HepG2 (cell line): Measurements from ENCODE around the gene SCGB1D4. TPM values are rescaled to one million over a fixed set of nuclear protein-coding genes. Genes with fewer than 3 reads are reported as not detected.

ENCODE experiments used
- EP300 ChIP-seq, 3 experiments: sonication (generic) in 1 of 3; formaldehyde crosslinking in 1 of 3; IDR thresholded peaks; 2 replicates each; pipeline versions ENCODE4 v1.5.1 to v1.6.1; 2011 to 2020; ENCODE audit warnings: low read depth in 2 of 3, low read length in 2 of 3, borderline replicate concordance in 1 of 3, improper control_type of control experiment in 1 of 3, mild to moderate bottlenecking in 1 of 3, missing genetic modification reagents in 1 of 3, moderate library complexity in 1 of 3
- FOXA3 ChIP-seq: IDR thresholded peaks from 2 replicates; pipeline ENCODE4 v1.6.1; 2016; ENCODE audit warnings: missing genetic modification reagents, missing compliant biosample characterization
- KMT2B ChIP-seq: IDR thresholded peaks from 2 replicates; pipeline ENCODE4 v1.6.1; 2016; ENCODE audit warnings: missing genetic modification reagents, missing compliant biosample characterization
- MEF2D ChIP-seq: sonication (generic); formaldehyde crosslinking; IDR thresholded peaks from 2 replicates; pipeline ENCODE4 v1.5.1; 2020; ENCODE audit warnings: mild to moderate bottlenecking, missing genetic modification reagents
- NR2F6 ChIP-seq, 2 experiments: IDR thresholded peaks; 2 replicates each; pipeline ENCODE4 v1.6.1; 2016; ENCODE audit warnings: antibody characterized with exemption in 1 of 2, mild to moderate bottlenecking in 1 of 2
- PITX1 ChIP-seq: sonication (generic); formaldehyde crosslinking; IDR thresholded peaks from 2 replicates; pipeline ENCODE4 v1.5.1; 2020; ENCODE audit warnings: mild to moderate bottlenecking, missing genetic modification reagents
- SIX1 ChIP-seq: sonication (generic); formaldehyde crosslinking; IDR thresholded peaks from 2 replicates; pipeline ENCODE4 v1.4.0; 2020; ENCODE audit warnings: missing genetic modification reagents, borderline replicate concordance
- SMC3 ChIP-seq: IDR thresholded peaks from 2 replicates; pipeline ENCODE4 v1.6.1; 2011; ENCODE audit warnings: low read length, improper control_type of control experiment
- TFDP1 ChIP-seq: IDR thresholded peaks from 2 replicates; pipeline ENCODE4 v1.6.1; 2016; ENCODE audit warnings: missing compliant biosample characterization, missing genetic modification reagents, borderline replicate concordance
- ZBTB25 ChIP-seq: IDR thresholded peaks from 2 replicates; pipeline ENCODE4 v1.6.1; 2018; ENCODE audit warnings: missing genetic modification reagents
- ZBTB43 ChIP-seq: sonication (generic); formaldehyde crosslinking; conservative IDR thresholded peaks from 2 replicates; pipeline ENCODE4 v1.4.0; 2020; ENCODE audit warnings: missing genetic modification reagents
- ZNF101 ChIP-seq: sonication (generic); formaldehyde crosslinking; IDR thresholded peaks from 2 replicates; pipeline ENCODE4 v1.4.0; 2020; ENCODE audit warnings: mild to moderate bottlenecking, low read depth, missing genetic modification reagents, borderline replicate concordance
- ZNF124 ChIP-seq: sonication (generic); formaldehyde crosslinking; IDR thresholded peaks from 2 replicates; pipeline ENCODE4 v1.4.0; 2020; ENCODE audit warnings: missing genetic modification reagents
- ZNF34 ChIP-seq: sonication (generic); formaldehyde crosslinking; IDR thresholded peaks from 2 replicates; pipeline ENCODE4 v1.4.0; 2020; ENCODE audit warnings: mild to moderate bottlenecking, missing genetic modification reagents, borderline replicate concordance
- ZNF609 ChIP-seq: sonication (generic); formaldehyde crosslinking; IDR thresholded peaks from 2 replicates; pipeline ENCODE4 v1.4.0; 2020; ENCODE audit warnings: mild to moderate bottlenecking, missing genetic modification reagents, borderline replicate concordance
- ZNF710 ChIP-seq: sonication (generic); formaldehyde crosslinking; IDR thresholded peaks from 2 replicates; pipeline ENCODE4 v1.5.0; 2020; ENCODE audit warnings: mild to moderate bottlenecking, missing genetic modification reagents, borderline replicate concordance
- ZNF775 ChIP-seq: sonication (generic); formaldehyde crosslinking; IDR thresholded peaks from 2 replicates; pipeline ENCODE4 v1.4.0; 2020; ENCODE audit warnings: missing genetic modification reagents, mild to moderate bottlenecking, moderate library complexity, borderline replicate concordance
- polyA plus RNA-seq, 8 experiments: library from polyadenylated mRNA; depleted of rRNA in 3 of 8; stranded (reverse) in 7 of 8; unstranded in 1 of 8; fragments of >200 nt; fragmentation: Illumina TruSeq in 4 of 8; extraction: Trizol in 4 of 8; gene quantifications; 2 replicates each; pipeline versions ENCODE4 v1.2.1 to v1.2.3, GENCODE V29; 2011 to 2016; ENCODE audit warnings: low read depth in 4 of 8, missing spikeins in 1 of 8, mixed read lengths in 1 of 8; ENCODE audit not compliant: insufficient read depth in 1 of 8
- total RNA-seq, 5 experiments: library from RNA; depleted of rRNA; stranded (reverse); fragments of >200 nt; fragmentation: Illumina TruSeq; extraction: Trizol; gene quantifications; 2 replicates each; pipeline ENCODE4 v1.2.3, GENCODE V29; 2016; ENCODE audit warnings: low read depth in 1 of 5

Gene SCGB1D4
- total and polyA plus RNA-seq, 2 of the 13 experiments (the other 11 are each of a cell fraction or from before 2014, with no cell fraction given): not detected

- 0 out of 2 replicates have a peak, but pooled peaks have one; percentile 45 for TF ChIP-seq ZBTB25 (CRISPR knock-in tag)
- TF ChIP-seq TFDP1 (CRISPR knock-in tag): 0 out of 2 replicates have a peak, but pooled peaks have one; percentile 18
- TF ChIP-seq ZNF124 (CRISPR knock-in tag): no peak
- no peak for TF ChIP-seq ZNF101
- peak; percentile 81 for TF ChIP-seq ZNF710 (CRISPR knock-in tag)
- peak; percentile 50; the same call in 1 of the 2 replicates for TF ChIP-seq ZNF609
- peak; percentile 28; the same call in 1 of the 2 replicates for TF ChIP-seq SIX1
- 0 out of 2 replicates have a peak, but pooled peaks have one; percentile 40 for TF ChIP-seq MEF2D (CRISPR knock-in tag)
- TF ChIP-seq NR2F6 (IDR thresholded peaks at IDR 0.05): peak; percentile 35; the same call in 1 of the 2 replicates
- TF ChIP-seq NR2F6 (CRISPR knock-in tag; IDR thresholded peaks at IDR 0.05): peak; percentile 60; the same call in 1 of the 2 replicates
- peak; percentile 56; the same call in 1 of the 2 replicates for TF ChIP-seq FOXA3
- no peak for TF ChIP-seq ZNF775 (CRISPR knock-in tag)
- TF ChIP-seq KMT2B (CRISPR knock-in tag): 0 out of 2 replicates have a peak, but pooled peaks have one; percentile 12
- TF ChIP-seq ZBTB43: 0 out of 2 replicates have a peak, but pooled peaks have one; percentile 8
- TF ChIP-seq SMC3: peak; percentile 46; the same call in 1 of the 2 replicates
- TF ChIP-seq PITX1 (CRISPR knock-in tag): 0 out of 2 replicates have a peak, but pooled peaks have one; percentile 25
- no peak for TF ChIP-seq ZNF34 (CRISPR knock-in tag)
- TF ChIP-seq EP300 (IDR thresholded peaks at IDR 0.05; ENCODE audit: low read depth in 2 of 2, low read length in 2 of 2): peak in 1 of 2 experiments; percentile 57; a peak in 1 of 4 replicates
- TF ChIP-seq EP300 (CRISPR knock-in tag; IDR thresholded peaks at IDR 0.05; ENCODE audit: borderline replicate concordance): no peak
These were observed 41.5 kb upstream of the SCGB1D4 start (continued) for GRCh38 chr11:62340269-62340901.
